Measurements from ENCODE around the gene MFNG.

The MFNG gene

GRCh38 chr22:37423283-37423682 lies 62.9 kb downstream of the MFNG start:
- DNase-seq (ENCODE audit: low spot score), result no peak

GRCh38 chr22:37421468-37421877 lies 64.7 kb downstream of the MFNG start:
- no peak for DNase-seq (ENCODE audit: low spot score)

- no peak for DNase-seq (ENCODE audit: low spot score)
These were observed 65.3 kb downstream of the MFNG start for GRCh38 chr22:37420686-37421467.

GRCh38 chr22:37419969-37420685 lies 66.1 kb downstream of the MFNG start:
- DNase-seq (ENCODE audit: low spot score), result no peak

GRCh38 chr22:37419370-37419968 lies 66.7 kb downstream of the MFNG start:
- no peak for DNase-seq (ENCODE audit: low spot score)
